HCT116 (cell line): ENCODE measurements around the gene SMYD3.

Experiments
- ATF3 ChIP-seq: IDR thresholded peaks from 2 replicates; pipeline ENCODE4 v1.6.1; 2012
- CTCF ChIP-seq, 3 experiments: fragments of 200-600 bp in 1 of 3; sonication (generic) in 1 of 3; IDR thresholded peaks in 2 of 3; conservative IDR thresholded peaks in 1 of 3; 2 replicates each; pipeline ENCODE4 v1.5.1; 2012 to 2017; ENCODE audit warnings: low read depth in 2 of 3, low read length in 2 of 3, antibody characterized with exemption in 1 of 3, borderline replicate concordance in 1 of 3, control low read depth in 1 of 3, mild to moderate bottlenecking in 1 of 3, mixed read lengths in 1 of 3, mixed run types in 1 of 3, moderate library complexity in 1 of 3; ENCODE audit not compliant: insufficient read depth in 1 of 3
- EZH2phosphoT487 ChIP-seq: fragments of 200-600 bp; IDR thresholded peaks from 2 replicates; pipeline ENCODE4 v1.6.1; 2018; ENCODE audit warnings: antibody characterized with exemption, borderline replicate concordance
- MAX ChIP-seq: IDR thresholded peaks from 2 replicates; pipeline ENCODE4 v1.6.1; 2012
- POLR2A ChIP-seq: IDR thresholded peaks from 2 replicates; pipeline ENCODE4 v1.7.0; 2011; ENCODE audit warnings: borderline replicate concordance; ENCODE audit not compliant: insufficient read depth, insufficient read length; ENCODE audit errors: extremely low read depth
- POLR2AphosphoS5 ChIP-seq: IDR thresholded peaks from 2 replicates; pipeline ENCODE4 v1.6.1; 2011; ENCODE audit warnings: mild to moderate bottlenecking, low read depth, low read length, moderate library complexity
- SP1 ChIP-seq: IDR thresholded peaks from 2 replicates; pipeline ENCODE4 v1.6.1; 2012; ENCODE audit warnings: low read depth
- SRF ChIP-seq: IDR thresholded peaks from 2 replicates; pipeline ENCODE4 v1.6.1; 2012; ENCODE audit warnings: low read depth
- ZFX ChIP-seq: fragments of 450-650 bp; IDR thresholded peaks from 2 replicates; pipeline ENCODE4 v1.6.1; 2017
- ZNF274 ChIP-seq: fragments of 200-500 bp; sonication (Bioruptor generic); IDR thresholded peaks from 2 replicates; pipeline ENCODE4 v1.6.1; 2014; ENCODE audit warnings: mild to moderate bottlenecking, low read depth, low read length, inconsistent platforms

GRCh38 chr1:246134789-246135188 lies 372.3 kb downstream of the SMYD3 start:
- no peak for TF ChIP-seq SP1
- no peak for TF ChIP-seq CTCF (IDR thresholded peaks at IDR 0.05 in 2 of 3, conservative IDR thresholded peaks at IDR 0.05 in 1 of 3; ENCODE audit: borderline replicate concordance in 1 of 3, insufficient read depth in 1 of 3, low read depth in 2 of 3, low read length in 2 of 3)
- TF ChIP-seq SRF = no peak
- no peak for TF ChIP-seq POLR2A
- TF ChIP-seq ZFX = no peak
- TF ChIP-seq ATF3 = no peak
- no peak for TF ChIP-seq EZH2phosphoT487
- TF ChIP-seq ZNF274 = no peak
- no peak for TF ChIP-seq POLR2AphosphoS5
- no peak for TF ChIP-seq MAX
